Measurements from ENCODE around the gene STX4.

DNA sequence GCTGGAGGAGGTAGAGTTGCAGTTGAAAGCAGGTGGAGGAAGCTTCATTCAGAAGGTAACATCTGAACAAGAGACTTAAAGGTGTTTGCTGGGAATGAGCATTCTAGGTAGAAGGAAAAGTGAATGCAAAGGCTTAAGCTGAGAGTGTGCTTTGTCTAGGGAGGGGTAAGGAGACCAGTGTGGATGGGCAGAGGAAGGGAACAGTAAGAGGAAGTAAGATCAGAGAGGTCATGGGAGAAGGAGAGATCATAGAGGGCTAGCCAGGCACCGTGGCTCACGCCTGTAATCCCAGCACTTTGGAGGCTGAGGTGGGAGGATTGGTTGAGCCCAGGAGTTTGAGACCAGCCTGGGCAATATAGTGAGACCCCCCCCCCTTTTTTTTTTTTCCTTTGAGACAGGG is 3.3 kb downstream of the STX4 start:
- TF ChIP-seq, protein P1, sequence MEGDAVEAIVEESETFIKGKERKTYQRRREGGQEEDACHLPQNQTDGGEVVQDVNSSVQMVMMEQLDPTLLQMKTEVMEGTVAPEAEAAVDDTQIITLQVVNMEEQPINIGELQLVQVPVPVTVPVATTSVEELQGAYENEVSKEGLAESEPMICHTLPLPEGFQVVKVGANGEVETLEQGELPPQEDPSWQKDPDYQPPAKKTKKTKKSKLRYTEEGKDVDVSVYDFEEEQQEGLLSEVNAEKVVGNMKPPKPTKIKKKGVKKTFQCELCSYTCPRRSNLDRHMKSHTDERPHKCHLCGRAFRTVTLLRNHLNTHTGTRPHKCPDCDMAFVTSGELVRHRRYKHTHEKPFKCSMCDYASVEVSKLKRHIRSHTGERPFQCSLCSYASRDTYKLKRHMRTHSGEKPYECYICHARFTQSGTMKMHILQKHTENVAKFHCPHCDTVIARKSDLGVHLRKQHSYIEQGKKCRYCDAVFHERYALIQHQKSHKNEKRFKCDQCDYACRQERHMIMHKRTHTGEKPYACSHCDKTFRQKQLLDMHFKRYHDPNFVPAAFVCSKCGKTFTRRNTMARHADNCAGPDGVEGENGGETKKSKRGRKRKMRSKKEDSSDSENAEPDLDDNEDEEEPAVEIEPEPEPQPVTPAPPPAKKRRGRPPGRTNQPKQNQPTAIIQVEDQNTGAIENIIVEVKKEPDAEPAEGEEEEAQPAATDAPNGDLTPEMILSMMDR (IDR thresholded peaks at IDR 0.05): no peak
- no peak for TF ChIP-seq POLR2A (IDR thresholded peaks at IDR 0.05)

Data from thyroid gland (tissue), 4 donors.